Small intestine (tissue), 7 donors: Measurements from ENCODE around the gene BCAS4. TPM values are rescaled to one million over a fixed set of nuclear protein-coding genes. Genes with fewer than 3 reads are reported as not detected.
A peak's percentile ranks its signal among the peaks of the same experiment; 100 is the strongest.

ENCODE experiments used
- DNase-seq, 2 donors: peaks; one replicate each; pipeline versions ENCODE4 v3.0.0 to v3.0.0-alpha.2; 2013
- FAIRE-seq: peaks from 2 replicates; lab custom pipeline; 2012; peaks lifted over from hg19 to GRCh38; lab: Jason Lieb, UNC
- H3K27ac ChIP-seq, 3 donors: one replicate each; pipeline ENCODE4 v1.5.1; 2013; ENCODE audit warnings: low read length in 2 of 3, mild to moderate bottlenecking in 2 of 3, control low read depth in 1 of 3, inconsistent platforms in 1 of 3, low read depth in 1 of 3, moderate library complexity in 1 of 3
- H3K27me3 ChIP-seq, 3 donors: one replicate each; pipeline ENCODE4 v1.6.1; 2013; ENCODE audit warnings: low read length in 3 of 3, inconsistent platforms in 1 of 3; ENCODE audit not compliant: control insufficient read depth in 3 of 3, insufficient read depth in 3 of 3
- H3K36me3 ChIP-seq, 3 donors: one replicate each; pipeline ENCODE4 v1.6.1; 2013; ENCODE audit warnings: low read length in 3 of 3, inconsistent platforms in 1 of 3, low read depth in 1 of 3, mild to moderate bottlenecking in 1 of 3, moderate library complexity in 1 of 3; ENCODE audit not compliant: control insufficient read depth in 3 of 3, insufficient read depth in 2 of 3
- H3K4me1 ChIP-seq, 3 donors: one replicate each; pipeline ENCODE4 v1.6.1; 2013; ENCODE audit warnings: low read length in 2 of 3, inconsistent platforms in 1 of 3, low read depth in 1 of 3, mild to moderate bottlenecking in 1 of 3, moderate library complexity in 1 of 3; ENCODE audit not compliant: control insufficient read depth in 3 of 3, insufficient read depth in 2 of 3
- H3K4me3 ChIP-seq, 3 donors: one replicate each; pipeline ENCODE4 v1.5.1; 2013; ENCODE audit warnings: low read length in 3 of 3, control low read depth in 1 of 3, inconsistent platforms in 1 of 3, low read depth in 1 of 3, mild to moderate bottlenecking in 1 of 3, moderate library complexity in 1 of 3
- H3K9me3 ChIP-seq, 2 donors: one replicate each; pipeline ENCODE4 v1.6.1; 2013; ENCODE audit warnings: low read depth in 1 of 2, low read length in 1 of 2; ENCODE audit not compliant: control insufficient read depth in 2 of 2, insufficient read depth in 1 of 2
- WGBS, 3 donors: extraction: QIAGEN DNeasy Blood & Tissue Kit; methylation state at CpG; one replicate each; pipeline ENCODE4 v1.1.7; 2013; 5-methylcytosine and 5-hydroxymethylcytosine counted together
- polyA plus RNA-seq, 4 donors: library from polyadenylated mRNA; stranded (reverse) in 3 of 4; unstranded in 1 of 4; fragments of 200-250 nt in 3 of 4; fragments of 120-200 nt in 1 of 4; gene quantifications; one replicate each; pipeline versions ENCODE4 v1.2.1 to v1.2.3, GENCODE V29; 2013
- donor health status: healthy with polysubstance abuse.
- donor health status: control.
- donor health status: control.
- donor health status: Bipolar disorder and iron deficiency.
- donor health status: healthy.

BCAS4 gene
- polyA plus RNA-seq, 4 donors: 0.45 to 4.0 (median 1.5) TPM

GRCh38 chr20:50855498-50856474, 60.9 kb downstream of the BCAS4 start:
- H3K4me3 ChIP-seq: no peak overlapping the region
- peak; percentile 78 to 93 for DNase-seq
- H3K27me3 ChIP-seq: no peaks in the 10 kb centered on the region
- no peak for FAIRE-seq
- H3K27ac ChIP-seq: peak overlapping the region in 2 of 3 donors; percentile 12 to 51
- H3K9me3 ChIP-seq: no peaks in the 10 kb centered on the region
- peaks cover 0 to 17% (median 6%) of the 10 kb centered on the region in 3 donors for H3K4me1 ChIP-seq
- WGBS, 3 donors: 33 to 56% (median 47%) methylated on average over 23 of the region's 23 CpGs
- no peaks in the 10 kb centered on the region for H3K36me3 ChIP-seq

GRCh38 chr20:50856475-50857041, 61.7 kb downstream of the BCAS4 start:
- no peak overlapping the region for H3K4me3 ChIP-seq
- H3K36me3 ChIP-seq: no peaks in the 10 kb centered on the region
- H3K9me3 ChIP-seq: no peaks in the 10 kb centered on the region
- H3K27me3 ChIP-seq: no peaks in the 10 kb centered on the region
- H3K27ac ChIP-seq: no peak overlapping the region
- DNase-seq: no peak
- FAIRE-seq: no peak
- WGBS, 3 donors: 36 to 61% (median 53%) methylated on average over 5 of the region's 5 CpGs
- H3K4me1 ChIP-seq: peaks cover 0 to 17% (median 6%) of the 10 kb centered on the region in 3 donors

DNA sequence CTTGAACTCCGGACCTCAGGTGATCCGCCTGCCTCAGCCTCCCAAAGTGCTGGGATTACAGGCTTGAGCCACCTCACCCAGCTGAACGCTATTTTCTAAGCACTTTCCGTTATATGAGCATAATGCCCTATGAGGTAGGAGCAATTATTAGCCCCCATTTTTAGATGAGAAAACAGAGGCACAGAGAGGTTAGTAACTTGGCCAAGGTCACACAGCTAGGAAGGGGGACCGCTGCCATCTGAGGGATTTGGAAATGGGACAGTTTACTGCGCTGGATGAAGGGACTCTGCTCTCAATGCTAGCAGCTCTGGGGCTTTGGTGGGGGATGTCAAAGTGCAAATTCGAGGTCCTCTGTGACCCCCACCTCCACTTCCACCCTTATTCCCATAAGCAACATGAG, 62.5 kb downstream of the BCAS4 start:
- Histone ChIP-seq H3K27ac (no peak overlapping the region), H3K4me3 (no peak overlapping the region), H3K4me1 (peaks cover 0 to 17% (median 6%) of the 10 kb centered on the region in 3 donors), H3K9me3 (no peaks in the 10 kb centered on the region), H3K36me3 (no peaks in the 10 kb centered on the region), H3K27me3 (no peaks in the 10 kb centered on the region)
- FAIRE-seq: no peak
- no peak for DNase-seq
- 78 to 93% (median 86%) methylated on average over 7 of the region's 7 CpGs for WGBS, 3 donors

DNA sequence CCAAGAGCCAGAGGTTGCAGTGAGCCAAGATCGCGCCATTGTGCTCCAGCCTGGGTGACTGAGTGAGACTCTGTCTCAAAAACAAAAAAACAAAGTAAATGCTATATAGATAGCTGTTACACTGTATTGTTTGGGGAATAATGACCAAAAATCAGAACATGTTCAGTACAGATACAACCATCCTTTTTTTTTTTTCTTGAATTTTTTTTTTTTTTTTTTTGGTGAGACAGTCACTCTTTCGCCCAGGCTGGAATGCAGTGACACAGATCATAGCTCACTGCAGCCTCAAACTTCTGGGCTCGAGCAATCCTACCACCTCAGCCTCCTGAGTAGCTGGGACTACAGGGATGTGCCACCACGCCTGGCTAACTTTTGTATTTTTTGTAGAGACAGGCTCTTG, 63.7 kb downstream of the BCAS4 start:
- Histone ChIP-seq H3K4me1 (peaks cover 0 to 17% (median 6%) of the 10 kb centered on the region in 3 donors), H3K36me3 (no peaks in the 10 kb centered on the region), H3K4me3 (no peak overlapping the region), H3K9me3 (no peaks in the 10 kb centered on the region), H3K27ac (no peak overlapping the region), H3K27me3 (no peaks in the 10 kb centered on the region)
- DNase-seq (no peak), FAIRE-seq (no peak)
- WGBS, 3 donors: 94 to 98% (median 96%) methylated on average over 5 of the region's 5 CpGs

- Histone ChIP-seq H3K4me3 (no peak overlapping the region), H3K27ac (no peak overlapping the region), H3K27me3 (no peaks in the 10 kb centered on the region), H3K9me3 (no peaks in the 10 kb centered on the region), H3K36me3 (no peaks in the 10 kb centered on the region), H3K4me1 (peaks cover 0 to 17% (median 6%) of the 10 kb centered on the region in 3 donors)
- DNase-seq: no peak
- FAIRE-seq: no peak
- 87 to 93% (median 92%) methylated on average over 10 of the region's 10 CpGs for WGBS, 3 donors
Measured at GRCh38 chr20:50859161-50859560, 64.3 kb downstream of the BCAS4 start.

DNA sequence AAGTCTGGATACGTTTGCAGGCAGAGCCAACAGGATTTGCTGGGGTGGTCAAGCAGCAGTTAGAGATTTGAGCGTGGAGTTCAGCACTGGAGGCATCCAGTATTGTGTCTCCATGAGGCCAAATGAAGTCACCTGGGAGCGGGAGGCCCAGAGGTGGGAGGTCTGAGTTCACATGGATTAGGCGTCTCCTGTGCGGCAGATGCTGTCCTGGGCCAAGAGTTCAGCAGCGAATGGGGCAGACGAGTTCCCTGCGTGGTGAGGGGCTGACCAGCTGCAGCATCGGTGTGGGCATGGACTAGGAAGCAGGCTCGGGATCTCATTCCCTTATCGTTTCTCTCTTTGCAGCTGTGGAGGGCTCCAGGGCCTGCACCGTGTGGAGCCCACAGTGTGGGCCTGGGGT, 66.2 kb downstream of the BCAS4 start:
- H3K4me1 ChIP-seq: peaks cover 0 to 8% (median 4%) of the 10 kb centered on the region in 3 donors
- no peak overlapping the region for H3K4me3 ChIP-seq
- H3K36me3 ChIP-seq: peaks cover 0 to 1% (median 0%) of the 10 kb centered on the region in 3 donors
- no peaks in the 10 kb centered on the region for H3K27me3 ChIP-seq
- no peaks in the 10 kb centered on the region for H3K9me3 ChIP-seq
- FAIRE-seq (no peak), DNase-seq (no peak)
- H3K27ac ChIP-seq: no peak overlapping the region
- WGBS, 3 donors: 87 to 94% (median 88%) methylated on average over 12 of the region's 12 CpGs

DNA sequence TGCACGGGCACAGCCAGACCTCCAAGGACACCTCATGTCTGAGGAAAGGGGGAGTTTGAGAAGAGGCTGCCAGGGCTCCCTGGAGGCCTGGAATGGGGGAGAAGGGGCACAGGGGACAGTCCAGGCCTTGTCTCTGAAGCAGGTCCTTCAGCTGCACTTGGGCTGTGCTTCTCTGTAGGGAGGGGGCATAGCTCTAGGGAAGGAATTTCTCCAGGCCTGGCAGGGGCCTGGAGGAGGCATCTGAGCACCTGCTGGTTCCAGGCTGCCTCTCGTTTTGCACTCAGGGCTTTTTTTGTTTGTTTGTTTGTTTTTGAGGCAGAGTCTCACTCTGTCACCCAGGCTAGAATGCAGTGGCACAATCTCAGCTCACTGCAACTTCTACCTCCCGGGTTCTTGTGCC, 67.7 kb downstream of the BCAS4 start:
- Histone ChIP-seq H3K27ac (no peak overlapping the region), H3K27me3 (no peaks in the 10 kb centered on the region), H3K36me3 (peaks cover 0 to 2% (median 0%) of the 10 kb centered on the region in 3 donors), H3K9me3 (no peaks in the 10 kb centered on the region), H3K4me1 (no peaks in the 10 kb centered on the region), H3K4me3 (no peak overlapping the region)
- FAIRE-seq (no peak), DNase-seq (no peak)
- WGBS, 3 donors: 57 to 63% (median 61%) methylated on average over 3 of the region's 3 CpGs

GRCh38 chr20:50865114-50865513, 70.3 kb downstream of the BCAS4 start:
- WGBS, 3 donors: 90 to 93% (median 91%) methylated on average over 6 of the region's 6 CpGs
- Histone ChIP-seq H3K27ac (no peak overlapping the region), H3K4me1 (peaks cover 0 to 5% (median 0%) of the 10 kb centered on the region in 3 donors), H3K27me3 (no peaks in the 10 kb centered on the region), H3K36me3 (peaks cover 0 to 2% (median 0%) of the 10 kb centered on the region in 3 donors), H3K4me3 (no peak overlapping the region), H3K9me3 (no peaks in the 10 kb centered on the region)
- DNase-seq (no peak), FAIRE-seq (no peak)
